Hepatocyte (in vitro differentiated cells): ENCODE results near the gene SLC52A3. TPM values are rescaled to one million over a fixed set of nuclear protein-coding genes. Genes with fewer than 3 reads are reported as not detected.

Source experiments
- DNase-seq: peaks from one replicate; pipeline ENCODE4 v3.0.0-alpha.2; 2016; ENCODE audit warnings: low spot score
- H2AFZ ChIP-seq: fragments of 200-600 bp; sonication (generic); 2 replicates; pipeline ENCODE4 v1.6.0; 2016; ENCODE audit warnings: antibody characterized with exemption, mild to moderate bottlenecking
- H3K27ac ChIP-seq: fragments of 200-600 bp; sonication (generic); 2 replicates; pipeline ENCODE4 v1.5.1; 2016; ENCODE audit warnings: mild to moderate bottlenecking
- H3K27me3 ChIP-seq: fragments of 200-600 bp; sonication (generic); 2 replicates; pipeline ENCODE4 v1.6.1; 2016
- H3K36me3 ChIP-seq: fragments of 200-600 bp; sonication (generic); replicated peaks from 2 replicates; pipeline ENCODE4 v1.5.1; 2016; ENCODE audit warnings: low read depth; ENCODE audit not compliant: insufficient read depth
- H3K4me1 ChIP-seq: fragments of 200-600 bp; sonication (generic); 2 replicates; pipeline ENCODE4 v1.5.1; 2016; ENCODE audit warnings: mild to moderate bottlenecking, moderate library complexity; ENCODE audit not compliant: insufficient read depth
- H3K4me2 ChIP-seq: fragments of 200-600 bp; sonication (generic); 2 replicates; pipeline ENCODE4 v1.6.0; 2016
- H3K4me3 ChIP-seq: fragments of 200-600 bp; sonication (generic); 2 replicates; pipeline ENCODE4 v1.5.1; 2016; ENCODE audit warnings: mild to moderate bottlenecking
- H3K79me2 ChIP-seq: fragments of 200-600 bp; sonication (generic); 2 replicates; pipeline ENCODE4 v1.6.0; 2017; ENCODE audit warnings: mild to moderate bottlenecking
- H3K9me2 ChIP-seq: fragments of 200-600 bp; sonication (generic); replicated peaks from 2 replicates; pipeline ENCODE4 v1.6.0; 2017; ENCODE audit warnings: mild to moderate bottlenecking; ENCODE audit not compliant: insufficient read depth
- H3K9me3 ChIP-seq: fragments of 200-600 bp; sonication (generic); 2 replicates; pipeline ENCODE4 v1.5.1; 2016; ENCODE audit warnings: low read depth, mild to moderate bottlenecking
- H4K20me1 ChIP-seq: fragments of 200-600 bp; sonication (generic); 2 replicates; pipeline ENCODE4 v1.6.0; 2016; ENCODE audit warnings: mild to moderate bottlenecking; ENCODE audit not compliant: insufficient read depth, poor library complexity, severe bottlenecking
- EZH2 ChIP-seq: fragments of 200-600 bp; sonication (generic); IDR thresholded peaks from 2 replicates; pipeline ENCODE4 v1.6.1; 2016; ENCODE audit warnings: antibody characterized with exemption, mild to moderate bottlenecking, borderline replicate concordance
- EZH2phosphoT487 ChIP-seq: fragments of 200-600 bp; sonication (generic); IDR thresholded peaks from one replicate; pipeline ENCODE4 v1.6.1; 2018; ENCODE audit warnings: antibody characterized with exemption, mild to moderate bottlenecking, low read depth, moderate library complexity; ENCODE audit not compliant: unreplicated experiment, severe bottlenecking
- WGBS: methylation state at CpG from one replicate; pipeline ENCODE4 v1.1.6; 2016; ENCODE audit warnings: low lambda C conversion rate; ENCODE audit errors: missing lambda C conversion rate; 5-methylcytosine and 5-hydroxymethylcytosine counted together
- polyA plus RNA-seq: library from polyadenylated mRNA; unstranded; fragments of >200 nt; fragmentation: Nextera tagmentation; extraction: Ambion mirVana; gene quantifications from 2 replicates; pipeline ENCODE4 v1.2.1, GENCODE V29; 2016
- total RNA-seq: library from RNA; depleted of rRNA; stranded (reverse); fragments of >200 nt; gene quantifications from 2 replicates; pipeline ENCODE4 v1.2.3, GENCODE V29; 2014
- TF ChIP-seq, protein P1 (sequence below): fragments of 200-600 bp; sonication (generic); IDR thresholded peaks from 2 replicates; pipeline ENCODE4 v1.5.1; 2016; ENCODE audit warnings: antibody characterized with exemption, mild to moderate bottlenecking; ENCODE audit not compliant: poor library complexity

SLC52A3 gene
- total and polyA plus RNA-seq, 2 experiments from 2014 or later: 0.33 to 0.35 TPM

DNA sequence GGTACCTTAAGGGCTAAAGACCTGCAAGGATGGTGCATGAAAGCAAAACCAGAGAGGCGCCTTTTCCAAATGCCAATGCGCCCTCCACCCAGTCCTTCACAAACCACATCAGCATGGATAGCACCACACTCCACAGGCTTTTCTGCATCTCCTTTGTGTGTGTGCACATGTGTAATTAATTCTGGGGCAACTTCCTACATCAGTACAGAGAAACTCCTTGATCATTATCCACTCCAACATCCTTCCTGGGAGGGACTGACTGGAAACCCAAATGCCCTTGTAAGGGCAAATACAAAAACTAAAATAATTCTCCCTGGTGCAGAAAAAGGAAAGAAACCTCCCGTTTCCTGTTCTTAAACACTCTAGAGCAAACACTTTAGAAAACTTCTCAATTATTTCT, 10.8 kb downstream of the SLC52A3 start:
- no peaks in the 10 kb centered on the region for H3K9me2 ChIP-seq
- H3K27me3 ChIP-seq: no peaks in the 10 kb centered on the region
- TF ChIP-seq, protein P1, sequence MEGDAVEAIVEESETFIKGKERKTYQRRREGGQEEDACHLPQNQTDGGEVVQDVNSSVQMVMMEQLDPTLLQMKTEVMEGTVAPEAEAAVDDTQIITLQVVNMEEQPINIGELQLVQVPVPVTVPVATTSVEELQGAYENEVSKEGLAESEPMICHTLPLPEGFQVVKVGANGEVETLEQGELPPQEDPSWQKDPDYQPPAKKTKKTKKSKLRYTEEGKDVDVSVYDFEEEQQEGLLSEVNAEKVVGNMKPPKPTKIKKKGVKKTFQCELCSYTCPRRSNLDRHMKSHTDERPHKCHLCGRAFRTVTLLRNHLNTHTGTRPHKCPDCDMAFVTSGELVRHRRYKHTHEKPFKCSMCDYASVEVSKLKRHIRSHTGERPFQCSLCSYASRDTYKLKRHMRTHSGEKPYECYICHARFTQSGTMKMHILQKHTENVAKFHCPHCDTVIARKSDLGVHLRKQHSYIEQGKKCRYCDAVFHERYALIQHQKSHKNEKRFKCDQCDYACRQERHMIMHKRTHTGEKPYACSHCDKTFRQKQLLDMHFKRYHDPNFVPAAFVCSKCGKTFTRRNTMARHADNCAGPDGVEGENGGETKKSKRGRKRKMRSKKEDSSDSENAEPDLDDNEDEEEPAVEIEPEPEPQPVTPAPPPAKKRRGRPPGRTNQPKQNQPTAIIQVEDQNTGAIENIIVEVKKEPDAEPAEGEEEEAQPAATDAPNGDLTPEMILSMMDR: no peak
- no peak overlapping the region for H3K4me3 ChIP-seq
- no peak overlapping the region for H3K4me2 ChIP-seq
- H3K4me1 ChIP-seq: no peaks in the 10 kb centered on the region
- DNase-seq: no peak
- no peaks in the 10 kb centered on the region for H3K9me3 ChIP-seq
- no peak overlapping the region for H2AFZ ChIP-seq
- no peaks in the 10 kb centered on the region for H3K36me3 ChIP-seq
- 76% methylated on average over 3 of the region's 3 CpGs for WGBS
- H3K79me2 ChIP-seq: no peaks in the 10 kb centered on the region
- H4K20me1 ChIP-seq: no peaks in the 10 kb centered on the region
- no peak overlapping the region for H3K27ac ChIP-seq

- no peak overlapping the region for H3K4me3 ChIP-seq
- DNase-seq: no peak
- H3K27ac ChIP-seq: no peak overlapping the region
- WGBS: 87% methylated on average over 6 of the region's 6 CpGs
- no peaks in the 10 kb centered on the region for H3K9me3 ChIP-seq
- no peaks in the 10 kb centered on the region for H3K27me3 ChIP-seq
- TF ChIP-seq EZH2phosphoT487 (no peak), EZH2 (no peak)
- TF ChIP-seq, protein P1: no peak
- H3K4me1 ChIP-seq: no peaks in the 10 kb centered on the region
- H2AFZ ChIP-seq: no peak overlapping the region
- H3K9me2 ChIP-seq: no peaks in the 10 kb centered on the region
- H3K79me2 ChIP-seq: no peaks in the 10 kb centered on the region
- H3K36me3 ChIP-seq: no peaks in the 10 kb centered on the region
- H4K20me1 ChIP-seq: no peaks in the 10 kb centered on the region
- no peak overlapping the region for H3K4me2 ChIP-seq
These were observed 12.4 kb downstream of the SLC52A3 start for GRCh38 chr20:755941-756340.

DNA sequence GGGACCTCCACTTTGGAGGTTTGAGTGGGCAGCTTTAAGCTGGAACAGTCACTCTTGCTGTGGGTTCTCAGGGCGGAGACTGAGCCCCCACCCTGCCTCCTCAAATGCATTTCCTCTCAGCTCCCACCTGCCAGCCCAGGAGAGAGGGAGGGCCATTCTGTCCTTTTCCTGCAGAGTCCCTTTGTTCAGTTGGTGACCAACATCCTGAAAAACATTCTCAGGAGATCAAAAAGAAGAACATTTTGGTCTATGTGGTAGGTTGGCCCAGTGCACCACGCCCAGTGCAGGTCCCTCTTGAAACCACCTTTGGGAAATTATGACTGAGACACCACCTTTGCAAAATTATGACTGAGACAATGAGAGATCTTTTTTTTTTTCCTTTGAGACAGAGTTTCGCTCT, 13.4 kb downstream of the SLC52A3 start:
- H3K9me3 ChIP-seq: no peaks in the 10 kb centered on the region
- no peaks in the 10 kb centered on the region for H3K27me3 ChIP-seq
- H3K27ac ChIP-seq: no peak overlapping the region
- 91% methylated on average over 3 of the region's 3 CpGs for WGBS
- no peaks in the 10 kb centered on the region for H3K36me3 ChIP-seq
- no peak for DNase-seq
- no peaks in the 10 kb centered on the region for H4K20me1 ChIP-seq
- TF ChIP-seq EZH2: no peak
- TF ChIP-seq, protein P1: no peak
- TF ChIP-seq EZH2phosphoT487: no peak
- H3K9me2 ChIP-seq: no peaks in the 10 kb centered on the region
- H3K4me2 ChIP-seq: no peak overlapping the region
- no peak overlapping the region for H2AFZ ChIP-seq
- H3K4me3 ChIP-seq: no peak overlapping the region
- no peaks in the 10 kb centered on the region for H3K79me2 ChIP-seq
- no peaks in the 10 kb centered on the region for H3K4me1 ChIP-seq
